ENCODE data around the gene NCKAP5. TPM values are rescaled to one million over a fixed set of nuclear protein-coding genes. Genes with fewer than 3 reads are reported as not detected.

NCKAP5 gene
- total RNA-seq, 1 experiment from 2014 or later = 3.2 TPM

GRCh38 chr2:132690664-132691303 lies 877.5 kb downstream of the NCKAP5 start:
- no peak overlapping the region for H3K4me2 ChIP-seq (ENCODE audit: low read length)
- H3K9me2 ChIP-seq (replicated peaks; ENCODE audit: low read length) = no peaks in the 10 kb centered on the region
- intact Hi-C loops (cut with micrococcal nuclease) = no loop called here
- CTCF ChIA-PET = no interaction called here
- H3K9me3 ChIP-seq (ENCODE audit: low read length) = no peaks in the 10 kb centered on the region
- no peaks in the 10 kb centered on the region for H3K27me3 ChIP-seq (ENCODE audit: low read length)
- DNase-seq (no peak), ATAC-seq (no peak)
- BruUV-seq (replicated peaks) = no TSS peak
- no peak overlapping the region for H3K9ac ChIP-seq (ENCODE audit: low read length)
- H2AFZ ChIP-seq (ENCODE audit: low read length) = no peak overlapping the region
- H3K4me1 ChIP-seq (ENCODE audit: insufficient read depth, low read length) = no peaks in the 10 kb centered on the region
- TF ChIP-seq EZH2 (IDR thresholded peaks at IDR 0.05; ENCODE audit: low read length, unreplicated experiment) (no peak), EZH2phosphoT487 (IDR thresholded peaks at IDR 0.05; ENCODE audit: borderline replicate concordance, low read length) (no peak)
- H3F3A ChIP-seq (ENCODE audit: low read length, unreplicated experiment) = no peaks in the 10 kb centered on the region
- H3K4me3 ChIP-seq (ENCODE audit: low read length) = no peak overlapping the region
- POLR2A ChIA-PET (ENCODE audit: unreplicated experiment) = no interaction called here
- H3K27ac ChIP-seq (ENCODE audit: low read length) = no peak overlapping the region
- H4K20me1 ChIP-seq (ENCODE audit: low read length) = no peaks in the 10 kb centered on the region
- no peaks in the 10 kb centered on the region for H3K36me3 ChIP-seq (ENCODE audit: low read depth, low read length)
- no peaks in the 10 kb centered on the region for H3K79me2 ChIP-seq (ENCODE audit: low read length)

GRCh38 chr2:132681766-132682165 lies 886.5 kb downstream of the NCKAP5 start:
- H3K4me3 ChIP-seq (ENCODE audit: low read length) = no peak overlapping the region
- no peaks in the 10 kb centered on the region for H3K27me3 ChIP-seq (ENCODE audit: low read length)
- no peaks in the 10 kb centered on the region for H3K79me2 ChIP-seq (ENCODE audit: low read length)
- no peaks in the 10 kb centered on the region for H3F3A ChIP-seq (ENCODE audit: low read length, unreplicated experiment)
- TF ChIP-seq, protein P1, sequence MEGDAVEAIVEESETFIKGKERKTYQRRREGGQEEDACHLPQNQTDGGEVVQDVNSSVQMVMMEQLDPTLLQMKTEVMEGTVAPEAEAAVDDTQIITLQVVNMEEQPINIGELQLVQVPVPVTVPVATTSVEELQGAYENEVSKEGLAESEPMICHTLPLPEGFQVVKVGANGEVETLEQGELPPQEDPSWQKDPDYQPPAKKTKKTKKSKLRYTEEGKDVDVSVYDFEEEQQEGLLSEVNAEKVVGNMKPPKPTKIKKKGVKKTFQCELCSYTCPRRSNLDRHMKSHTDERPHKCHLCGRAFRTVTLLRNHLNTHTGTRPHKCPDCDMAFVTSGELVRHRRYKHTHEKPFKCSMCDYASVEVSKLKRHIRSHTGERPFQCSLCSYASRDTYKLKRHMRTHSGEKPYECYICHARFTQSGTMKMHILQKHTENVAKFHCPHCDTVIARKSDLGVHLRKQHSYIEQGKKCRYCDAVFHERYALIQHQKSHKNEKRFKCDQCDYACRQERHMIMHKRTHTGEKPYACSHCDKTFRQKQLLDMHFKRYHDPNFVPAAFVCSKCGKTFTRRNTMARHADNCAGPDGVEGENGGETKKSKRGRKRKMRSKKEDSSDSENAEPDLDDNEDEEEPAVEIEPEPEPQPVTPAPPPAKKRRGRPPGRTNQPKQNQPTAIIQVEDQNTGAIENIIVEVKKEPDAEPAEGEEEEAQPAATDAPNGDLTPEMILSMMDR (conservative IDR thresholded peaks at IDR 0.05; ENCODE audit: low read depth, low read length) = no peak
- TF ChIP-seq EZH2phosphoT487 (IDR thresholded peaks at IDR 0.05; ENCODE audit: borderline replicate concordance, low read length) (no peak), EZH2 (IDR thresholded peaks at IDR 0.05; ENCODE audit: low read length, unreplicated experiment) (no peak)
- no peak overlapping the region for H3K27ac ChIP-seq (ENCODE audit: low read length)
- no peaks in the 10 kb centered on the region for H3K9me2 ChIP-seq (replicated peaks; ENCODE audit: low read length)
- POLR2A ChIA-PET (ENCODE audit: unreplicated experiment) = interaction anchor here (0.7 kb wide), 1 partner anchor 416 kb away, joined by 3 read pairs; no protein-coding TSS in a partner anchor
- no peak for ATAC-seq
- peak; percentile 22 for DNase-seq
- H3K9ac ChIP-seq (ENCODE audit: low read length) = no peak overlapping the region
- no TSS peak for BruUV-seq (replicated peaks)
- H3K4me2 ChIP-seq (ENCODE audit: low read length) = peak overlapping the region; percentile 1; the same call in 1 of the 2 replicates
- CTCF ChIA-PET = no interaction called here
- H3K36me3 ChIP-seq (ENCODE audit: low read depth, low read length) = no peaks in the 10 kb centered on the region
- H3K9me3 ChIP-seq (ENCODE audit: low read length) = no peaks in the 10 kb centered on the region
- intact Hi-C loops (cut with micrococcal nuclease) = no loop called here
- no peaks in the 10 kb centered on the region for H4K20me1 ChIP-seq (ENCODE audit: low read length)
- no peak overlapping the region for H2AFZ ChIP-seq (ENCODE audit: low read length)
- H3K4me1 ChIP-seq (ENCODE audit: insufficient read depth, low read length) = peaks cover 28% of the 10 kb centered on the region

GRCh38 chr2:132680544-132680943 lies 887.7 kb downstream of the NCKAP5 start:
- Histone ChIP-seq H3F3A (ENCODE audit: low read length, unreplicated experiment) (no peaks in the 10 kb centered on the region), H3K36me3 (ENCODE audit: low read depth, low read length) (no peaks in the 10 kb centered on the region), H3K27ac (ENCODE audit: low read length) (no peak overlapping the region), H3K9ac (ENCODE audit: low read length) (no peak overlapping the region), H2AFZ (ENCODE audit: low read length) (no peak overlapping the region), H3K9me2 (replicated peaks; ENCODE audit: low read length) (no peaks in the 10 kb centered on the region), H3K27me3 (ENCODE audit: low read length) (no peaks in the 10 kb centered on the region), H3K4me2 (ENCODE audit: low read length) (no peak overlapping the region), H3K4me3 (ENCODE audit: low read length) (no peak overlapping the region), H4K20me1 (ENCODE audit: low read length) (no peaks in the 10 kb centered on the region), H3K9me3 (ENCODE audit: low read length) (no peaks in the 10 kb centered on the region), H3K4me1 (ENCODE audit: insufficient read depth, low read length) (peaks cover 28% of the 10 kb centered on the region), H3K79me2 (ENCODE audit: low read length) (no peaks in the 10 kb centered on the region)
- no peak for ATAC-seq
- DNase-seq = no peak
- intact Hi-C loops (cut with micrococcal nuclease) = no loop called here
- TF ChIP-seq, protein P1 (conservative IDR thresholded peaks at IDR 0.05; ENCODE audit: low read depth, low read length) = no peak
- TF ChIP-seq EZH2 (IDR thresholded peaks at IDR 0.05; ENCODE audit: low read length, unreplicated experiment) (no peak), EZH2phosphoT487 (IDR thresholded peaks at IDR 0.05; ENCODE audit: borderline replicate concordance, low read length) (no peak)
- no TSS peak for BruUV-seq (replicated peaks)
- CTCF ChIA-PET = no interaction called here
- POLR2A ChIA-PET (ENCODE audit: unreplicated experiment) = no interaction called here

Measured in PC-3 (cell line).